Measurements from ENCODE around the gene EIF5A. TPM values are rescaled to one million over a fixed set of nuclear protein-coding genes. Genes with fewer than 3 reads are reported as not detected.
A peak's percentile ranks its signal among the peaks of the same experiment; 100 is the strongest.

Gene EIF5A
- total RNA-seq, 1 donor from 2014 or later, result 248 TPM

- Histone ChIP-seq H3K36me3 (peaks cover 60 to 63% of the 10 kb centered on the region in 2 donors), H3K4me3 (no peak overlapping the region), H3K27me3 (no peaks in the 10 kb centered on the region), H3K27ac (no peak overlapping the region), H3K4me1 (peaks cover 10 to 24% of the 10 kb centered on the region in 2 donors), H3K9me3 (no peaks in the 10 kb centered on the region)
- no peak for TF ChIP-seq CTCF (IDR thresholded peaks at IDR 0.05)
- no peak for DNase-seq (ENCODE audit: low spot score in 2 of 2)
- intact Hi-C loops (cut with DNase I), result no loop called here
Observed at GRCh38 chr17:7317161-7317803, 9.9 kb downstream of the EIF5A start.

GRCh38 chr17:7318121-7318860, 10.9 kb downstream of the EIF5A start:
- Histone ChIP-seq H3K27ac (no peak overlapping the region), H3K4me3 (no peak overlapping the region), H3K36me3 (peaks cover 60 to 63% of the 10 kb centered on the region in 2 donors), H3K27me3 (no peaks in the 10 kb centered on the region), H3K4me1 (peaks cover 10 to 18% of the 10 kb centered on the region in 2 donors), H3K9me3 (no peaks in the 10 kb centered on the region)
- intact Hi-C loops (cut with DNase I), result no loop called here
- TF ChIP-seq CTCF (IDR thresholded peaks at IDR 0.05), result no peak
- DNase-seq (ENCODE audit: low spot score in 2 of 2), result no peak

- no peak for DNase-seq (ENCODE audit: low spot score in 2 of 2)
- H3K36me3 ChIP-seq, result peaks cover 68 to 79% of the 10 kb centered on the region in 2 donors
- no peaks in the 10 kb centered on the region for H3K4me1 ChIP-seq
- H3K27ac ChIP-seq, result no peak overlapping the region
- no peak for TF ChIP-seq CTCF (IDR thresholded peaks at IDR 0.05)
- no peak overlapping the region for H3K4me3 ChIP-seq
- H3K27me3 ChIP-seq, result no peaks in the 10 kb centered on the region
- intact Hi-C loops (cut with DNase I), result no loop called here
- H3K9me3 ChIP-seq, result no peaks in the 10 kb centered on the region
Observed at GRCh38 chr17:7321466-7321865, 14.0 kb downstream of the EIF5A start.

- no peak for DNase-seq (ENCODE audit: low spot score in 2 of 2)
- Histone ChIP-seq H3K4me1 (no peaks in the 10 kb centered on the region), H3K9me3 (no peaks in the 10 kb centered on the region), H3K4me3 (no peak overlapping the region), H3K27me3 (no peaks in the 10 kb centered on the region), H3K27ac (no peak overlapping the region), H3K36me3 (peaks cover 61 to 72% of the 10 kb centered on the region in 2 donors)
- TF ChIP-seq CTCF (IDR thresholded peaks at IDR 0.05), result no peak
- intact Hi-C loops (cut with DNase I), result no loop called here
Observed at GRCh38 chr17:7322520-7323194, 15.2 kb downstream of the EIF5A start.

- DNase-seq (ENCODE audit: low spot score in 2 of 2), result peak in 1 of 2 donors; percentile 73
- Histone ChIP-seq H3K9me3 (no peaks in the 10 kb centered on the region), H3K36me3 (peaks cover 50 to 60% of the 10 kb centered on the region in 2 donors), H3K27ac (no peak overlapping the region), H3K4me1 (peaks cover 0 to 10% of the 10 kb centered on the region in 2 donors), H3K27me3 (no peaks in the 10 kb centered on the region), H3K4me3 (no peak overlapping the region)
- TF ChIP-seq CTCF (IDR thresholded peaks at IDR 0.05), result peak; percentile 66 to 76 (median 71)
- intact Hi-C loops (cut with DNase I), result no loop called here
Observed at GRCh38 chr17:7323731-7324437, 16.5 kb downstream of the EIF5A start.
